ENCODE measurements around the gene TAS1R3.

Gene TAS1R3

GRCh38 chr1:1336931-1337792 lies 6.1 kb downstream of the TAS1R3 start:
- no peak for TF ChIP-seq CTCF (IDR thresholded peaks at IDR 0.05; ENCODE audit: low read depth, low read length, missing control alignments)
- no peak for DNase-seq (ENCODE audit: extremely low read depth, low read depth)
- H3K4me3 ChIP-seq (replicated peaks; ENCODE audit: low read depth, low read length), result no peak overlapping the region

DNA sequence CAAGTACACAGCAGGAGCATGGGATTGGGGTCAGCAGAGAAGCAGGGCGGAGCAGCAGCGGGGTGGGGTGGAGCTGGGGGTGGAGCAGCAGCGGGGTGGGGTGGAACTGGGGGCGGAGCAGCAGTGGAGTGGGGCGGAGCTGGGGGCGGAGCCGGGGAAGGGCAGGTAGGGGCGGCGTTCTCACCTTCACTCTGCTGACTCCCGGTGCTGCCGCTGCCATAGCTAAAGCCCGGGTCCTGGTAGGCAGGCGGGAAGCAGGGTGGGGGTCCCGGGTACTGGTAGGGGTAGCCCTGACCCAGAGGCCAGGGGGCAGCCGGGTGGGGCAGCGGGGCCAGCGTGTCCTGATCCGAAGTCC lies 6.7 kb downstream of the TAS1R3 start:
- no peak for TF ChIP-seq CTCF (IDR thresholded peaks at IDR 0.05; ENCODE audit: low read depth, low read length, missing control alignments)
- H3K4me3 ChIP-seq (replicated peaks; ENCODE audit: low read depth, low read length), result no peak overlapping the region
- DNase-seq (ENCODE audit: extremely low read depth, low read depth), result no peak

DNA sequence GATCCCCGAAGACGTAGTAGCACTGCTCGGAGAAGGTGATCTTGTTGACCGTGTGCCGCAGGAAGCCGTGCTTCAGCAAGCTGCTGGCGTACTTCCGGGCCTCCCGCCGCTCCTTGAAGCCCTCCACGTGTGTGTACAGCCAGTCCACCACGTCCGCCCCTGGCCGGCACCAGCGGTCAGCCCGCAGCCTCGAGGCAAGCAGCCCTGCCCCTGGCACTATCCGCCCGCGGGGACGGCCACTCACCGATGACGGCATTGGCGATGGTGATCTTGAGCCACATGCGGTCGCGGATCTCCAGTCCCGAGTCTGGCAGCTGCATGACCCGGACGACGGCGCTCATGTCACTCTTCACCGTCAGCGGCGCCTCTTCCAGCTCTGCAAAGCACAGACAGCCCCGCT lies 7.2 kb downstream of the TAS1R3 start:
- DNase-seq (ENCODE audit: extremely low read depth, low read depth), result no peak
- no peak for TF ChIP-seq CTCF (IDR thresholded peaks at IDR 0.05; ENCODE audit: low read depth, low read length, missing control alignments)
- H3K4me3 ChIP-seq (replicated peaks; ENCODE audit: low read depth, low read length), result no peak overlapping the region

DNA sequence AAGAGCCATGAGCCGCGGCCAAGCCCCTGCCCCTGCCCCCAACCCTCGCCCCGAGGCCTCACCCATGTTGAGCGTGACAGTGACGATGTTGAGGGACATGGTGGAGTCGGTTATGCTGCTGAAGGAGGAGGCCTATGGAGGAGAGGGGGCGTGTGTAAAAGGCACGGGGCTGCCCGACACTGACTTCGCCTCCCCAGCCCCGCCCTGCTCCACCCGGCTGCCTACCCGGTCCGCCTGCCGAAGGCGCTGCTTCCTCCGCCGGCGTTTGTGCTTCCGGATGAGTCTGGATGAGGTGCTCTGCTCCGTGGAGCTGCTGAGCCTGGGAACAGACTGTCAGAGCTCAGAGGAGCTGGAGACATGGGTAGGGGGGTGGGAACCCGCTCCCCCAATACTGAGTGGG lies 9.1 kb downstream of the TAS1R3 start:
- TF ChIP-seq CTCF (IDR thresholded peaks at IDR 0.05; ENCODE audit: low read depth, low read length, missing control alignments), result no peak
- H3K4me3 ChIP-seq (replicated peaks; ENCODE audit: low read depth, low read length), result no peak overlapping the region

DNA sequence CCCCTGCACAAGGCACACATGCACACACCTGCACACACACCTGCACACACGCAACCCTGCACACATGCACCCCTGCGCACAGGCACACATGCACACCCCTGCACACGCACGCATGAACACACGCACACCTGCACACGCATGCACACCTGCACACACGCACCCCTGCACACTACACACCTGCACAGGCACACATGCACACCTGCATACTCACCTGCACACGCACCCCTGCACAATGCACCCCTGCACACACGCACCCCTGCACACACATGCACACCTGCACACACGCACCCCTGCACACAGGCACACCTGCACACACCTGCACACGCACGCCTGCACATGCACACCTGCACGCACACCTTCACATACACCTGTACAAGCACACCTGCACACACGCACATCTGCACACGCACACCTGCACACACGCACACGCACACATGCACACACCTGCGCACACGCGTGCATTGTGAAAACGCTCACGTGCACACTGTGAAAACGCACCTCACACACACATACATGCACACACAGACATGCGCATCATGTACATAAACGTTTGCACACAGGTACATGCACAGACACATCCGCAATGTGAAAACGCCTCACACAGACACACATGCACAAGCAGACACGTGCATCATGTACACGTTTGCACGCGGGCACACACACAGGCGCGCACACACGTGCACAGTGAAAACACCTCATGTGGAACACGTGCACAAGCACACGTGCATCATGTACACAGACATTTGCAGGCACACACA lies 9.9 kb downstream of the TAS1R3 start:
- no peak overlapping the region for H3K4me3 ChIP-seq (replicated peaks; ENCODE audit: low read depth, low read length)
- no peak for TF ChIP-seq CTCF (IDR thresholded peaks at IDR 0.05; ENCODE audit: low read depth, low read length, missing control alignments)
- DNase-seq (ENCODE audit: extremely low read depth, low read depth), result no peak

More for the DNA sequence above, 9.1 kb downstream of the TAS1R3 start:
- DNase-seq (ENCODE audit: extremely low read depth, low read depth), result no peak

- no peak for DNase-seq (ENCODE audit: extremely low read depth, low read depth)
- no peak overlapping the region for H3K4me3 ChIP-seq (replicated peaks; ENCODE audit: low read depth, low read length)
- no peak for TF ChIP-seq CTCF (IDR thresholded peaks at IDR 0.05; ENCODE audit: low read depth, low read length, missing control alignments)
Observed at GRCh38 chr1:1341549-1342021, 10.5 kb downstream of the TAS1R3 start.
